Esophagus muscularis mucosa (tissue), 4 donors: ENCODE measurements around the gene SND1. TPM values are rescaled to one million over a fixed set of nuclear protein-coding genes. Genes with fewer than 3 reads are reported as not detected.

ENCODE experiments used
- DNase-seq: peaks from one replicate; pipeline ENCODE4 v3.0.0-alpha.2; 2017; ENCODE audit errors: extremely low spot score
- H3K27ac ChIP-seq, 4 donors: fragments of 200-600 bp; sonication (generic); replicated peaks in 1 of 4; 1 replicate in 3 of 4; 2 replicates in 1 of 4; pipeline ENCODE4 v1.5.1; 2016 to 2019; ENCODE audit warnings: mild to moderate bottlenecking in 1 of 4
- H3K27me3 ChIP-seq, 4 donors: fragments of 200-600 bp; sonication (generic); one replicate each; pipeline versions ENCODE4 v1.5.1 to v1.6.0; 2016 to 2019
- H3K36me3 ChIP-seq, 4 donors: fragments of 200-600 bp; sonication (generic); one replicate each; pipeline ENCODE4 v1.5.1; 2016 to 2019
- H3K4me1 ChIP-seq, 4 donors: fragments of 200-600 bp; sonication (generic); one replicate each; pipeline ENCODE4 v1.5.1; 2016 to 2019
- H3K4me3 ChIP-seq, 4 donors: fragments of 200-600 bp; sonication (generic); 1 replicate in 2 of 4; 2 replicates in 2 of 4; pipeline ENCODE4 v1.5.1; 2016 to 2019; ENCODE audit warnings: mild to moderate bottlenecking in 4 of 4, moderate library complexity in 1 of 4
- H3K9me3 ChIP-seq, 4 donors: fragments of 200-600 bp; sonication (generic); 1 replicate in 3 of 4; 2 replicates in 1 of 4; pipeline ENCODE4 v1.5.1; 2016 to 2019
- EP300 ChIP-seq: sonication (generic); formaldehyde crosslinking; IDR thresholded peaks from one replicate; pipeline ENCODE4 v1.6.1; 2017; ENCODE audit warnings: antibody characterized with exemption
- POLR2A ChIP-seq: fragments of 450-650 bp; IDR thresholded peaks from one replicate; pipeline ENCODE4 v1.6.1; 2017; ENCODE audit warnings: antibody characterized with exemption, moderate library complexity, mild to moderate bottlenecking, low read depth
- POLR2AphosphoS5 ChIP-seq, 2 donors: sonication (generic); formaldehyde crosslinking; IDR thresholded peaks; one replicate each; pipeline ENCODE4 v1.6.1; 2017; ENCODE audit warnings: antibody characterized with exemption in 2 of 2
- WGBS: methylation state at CpG from one replicate; pipeline ENCODE4 v1.1.5; 2018; 5-methylcytosine and 5-hydroxymethylcytosine counted together
- intact Hi-C: fragments of 100-400 bp; cut with DNase I; formaldehyde crosslinking; loops from one replicate; pipeline ENCODE4 v1.15.1; 2023
- total RNA-seq, 4 donors: library from RNA; depleted of rRNA; stranded (reverse); fragments of >200 nt; gene quantifications; one replicate each; pipeline versions ENCODE4 v1.1.0 to v1.2.1, GENCODE V29; 2016
- TF ChIP-seq, protein P1 (sequence below), 3 experiments: fragments of 200-600 bp in 2 of 3; fragments of 450-650 bp in 1 of 3; sonication (generic) in 2 of 3; IDR thresholded peaks; one replicate each; pipeline ENCODE4 v1.5.1; 2017 to 2019; ENCODE audit warnings: antibody characterized with exemption in 3 of 3, mild to moderate bottlenecking in 2 of 3, moderate library complexity in 1 of 3

Gene SND1
- total RNA-seq, 4 donors from 2014 or later = 71.4 to 91.2 (median 81.3) TPM

DNA sequence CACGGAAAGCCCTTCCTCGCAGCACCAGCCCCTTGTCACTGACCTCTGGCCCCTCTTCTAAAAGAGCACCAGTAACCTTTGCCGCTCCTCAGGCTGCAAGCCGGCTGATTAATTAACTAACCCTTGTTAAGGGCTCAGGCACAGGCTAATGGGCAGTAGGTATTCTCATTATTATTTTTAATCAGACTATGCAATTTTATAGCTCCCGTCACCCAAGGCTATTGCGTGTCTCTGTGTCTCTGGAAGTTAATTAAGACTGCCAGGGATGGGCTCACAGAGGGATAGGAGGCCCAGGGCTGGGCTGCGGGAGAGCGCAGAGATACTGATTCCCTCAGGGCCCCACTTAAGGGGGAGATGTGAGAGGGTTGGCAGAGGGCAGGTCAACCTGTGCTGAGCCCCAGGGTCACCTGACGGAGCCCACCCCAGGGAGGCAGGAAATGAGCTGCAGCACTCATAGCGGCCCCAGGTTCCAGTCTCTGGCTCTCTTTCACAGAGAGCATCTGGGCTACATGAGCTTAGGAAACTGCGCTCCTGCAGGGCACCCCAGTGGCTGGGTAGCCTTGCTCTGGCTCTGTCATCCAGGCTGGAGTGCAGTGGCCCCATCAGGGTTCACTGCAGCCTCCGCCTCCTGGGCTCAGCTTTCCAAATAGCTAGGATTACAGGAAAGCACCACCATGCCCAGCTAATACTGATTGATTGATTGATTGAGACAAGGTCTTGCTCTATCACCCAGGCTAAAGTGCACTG lies 471.5 kb downstream of the SND1 start:
- TF ChIP-seq POLR2A (no peak), POLR2AphosphoS5 (IDR thresholded peaks at IDR 0.05) (no peak), EP300 (no peak)
- TF ChIP-seq, protein P1, sequence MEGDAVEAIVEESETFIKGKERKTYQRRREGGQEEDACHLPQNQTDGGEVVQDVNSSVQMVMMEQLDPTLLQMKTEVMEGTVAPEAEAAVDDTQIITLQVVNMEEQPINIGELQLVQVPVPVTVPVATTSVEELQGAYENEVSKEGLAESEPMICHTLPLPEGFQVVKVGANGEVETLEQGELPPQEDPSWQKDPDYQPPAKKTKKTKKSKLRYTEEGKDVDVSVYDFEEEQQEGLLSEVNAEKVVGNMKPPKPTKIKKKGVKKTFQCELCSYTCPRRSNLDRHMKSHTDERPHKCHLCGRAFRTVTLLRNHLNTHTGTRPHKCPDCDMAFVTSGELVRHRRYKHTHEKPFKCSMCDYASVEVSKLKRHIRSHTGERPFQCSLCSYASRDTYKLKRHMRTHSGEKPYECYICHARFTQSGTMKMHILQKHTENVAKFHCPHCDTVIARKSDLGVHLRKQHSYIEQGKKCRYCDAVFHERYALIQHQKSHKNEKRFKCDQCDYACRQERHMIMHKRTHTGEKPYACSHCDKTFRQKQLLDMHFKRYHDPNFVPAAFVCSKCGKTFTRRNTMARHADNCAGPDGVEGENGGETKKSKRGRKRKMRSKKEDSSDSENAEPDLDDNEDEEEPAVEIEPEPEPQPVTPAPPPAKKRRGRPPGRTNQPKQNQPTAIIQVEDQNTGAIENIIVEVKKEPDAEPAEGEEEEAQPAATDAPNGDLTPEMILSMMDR (IDR thresholded peaks at IDR 0.05) = no peak
- H3K36me3 ChIP-seq = no peaks in the 10 kb centered on the region
- H3K4me3 ChIP-seq = no peak overlapping the region
- intact Hi-C loops = no loop called here
- H3K27ac ChIP-seq = no peak overlapping the region
- H3K27me3 ChIP-seq = peaks cover 0 to 30% (median 0%) of the 10 kb centered on the region in 4 donors
- H3K4me1 ChIP-seq = no peaks in the 10 kb centered on the region
- no peaks in the 10 kb centered on the region for H3K9me3 ChIP-seq
- 80% methylated on average over 9 of the region's 12 CpGs for WGBS
- peak; percentile 79 for DNase-seq

DNA sequence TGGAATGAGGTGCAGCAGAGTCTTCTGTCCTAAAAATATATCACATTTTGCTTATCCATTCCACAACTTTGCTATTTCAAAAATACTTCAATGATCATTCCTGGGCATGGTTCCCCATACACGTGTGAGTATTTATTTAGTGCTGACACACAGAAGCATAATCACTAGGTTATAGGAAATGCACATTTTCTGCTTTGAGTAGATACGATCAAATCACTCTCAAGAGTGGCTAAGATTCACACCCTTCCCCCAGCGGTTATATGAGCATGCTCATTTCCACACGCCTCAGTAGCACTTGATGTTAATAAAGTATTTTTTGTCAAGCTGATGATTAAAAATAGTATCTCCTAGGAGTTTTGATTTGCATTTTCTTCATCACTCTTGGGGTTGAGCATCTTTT lies 472.8 kb downstream of the SND1 start:
- intact Hi-C loops = no loop called here
- peaks cover 0 to 33% (median 0%) of the 10 kb centered on the region in 4 donors for H3K27me3 ChIP-seq
- no peak overlapping the region for H3K27ac ChIP-seq
- no peaks in the 10 kb centered on the region for H3K9me3 ChIP-seq
- 49% methylated on average over 4 of the region's 4 CpGs for WGBS
- no peaks in the 10 kb centered on the region for H3K4me1 ChIP-seq
- no peak for TF ChIP-seq POLR2AphosphoS5 (IDR thresholded peaks at IDR 0.05)
- no peak for TF ChIP-seq POLR2A
- TF ChIP-seq EP300 = no peak
- TF ChIP-seq, protein P1 (IDR thresholded peaks at IDR 0.05) = no peak
- peak; percentile 17 for DNase-seq
- H3K36me3 ChIP-seq = no peaks in the 10 kb centered on the region
- H3K4me3 ChIP-seq = no peak overlapping the region

DNA sequence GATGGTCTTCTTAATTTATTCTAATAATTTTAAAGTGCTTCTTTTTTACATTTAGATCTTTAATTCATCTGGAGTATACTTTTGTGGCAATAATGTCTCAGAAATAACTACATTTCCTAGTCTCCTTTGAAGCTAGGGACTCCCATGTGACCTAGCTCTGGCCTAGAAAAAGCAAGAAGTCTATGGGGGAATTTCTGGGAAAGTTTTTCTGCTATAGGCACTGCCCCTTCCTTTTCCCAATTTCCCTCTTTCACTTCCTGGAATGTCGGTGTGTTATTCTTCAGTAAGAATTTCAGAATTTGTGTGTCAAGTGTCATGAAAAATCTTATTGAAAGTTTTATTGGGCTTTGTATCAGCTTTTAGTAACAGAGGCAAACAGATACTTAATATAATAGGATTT lies 473.8 kb downstream of the SND1 start:
- Histone ChIP-seq H3K27me3 (peaks cover 0 to 42% (median 0%) of the 10 kb centered on the region in 4 donors), H3K4me3 (no peak overlapping the region), H3K9me3 (no peaks in the 10 kb centered on the region), H3K4me1 (no peaks in the 10 kb centered on the region), H3K27ac (no peak overlapping the region), H3K36me3 (no peaks in the 10 kb centered on the region)
- intact Hi-C loops = no loop called here
- no peak for DNase-seq
- TF ChIP-seq POLR2A (no peak), EP300 (no peak), POLR2AphosphoS5 (IDR thresholded peaks at IDR 0.05) (no peak)
- TF ChIP-seq, protein P1 (IDR thresholded peaks at IDR 0.05) = no peak
- WGBS = 63% methylated on average over 1 of the region's 1 CpG

DNA sequence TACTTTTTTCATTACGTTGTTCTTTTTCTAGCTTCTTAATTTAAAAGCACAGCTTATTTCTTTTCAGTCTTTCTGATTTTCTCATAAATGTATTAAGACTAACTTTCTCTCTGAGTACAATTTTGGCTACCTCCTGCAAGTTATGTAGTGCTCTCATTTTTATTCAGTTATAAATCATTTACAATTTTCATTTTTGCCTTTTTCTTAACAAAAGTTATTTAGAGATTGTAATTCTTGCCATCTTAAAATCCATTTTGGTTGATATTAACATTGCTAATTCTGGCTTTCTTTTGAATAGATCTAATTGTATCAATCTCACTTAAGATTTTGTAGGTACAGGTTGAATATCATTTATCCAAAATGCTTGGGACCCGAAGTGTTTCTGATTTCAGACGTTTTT lies 476.4 kb downstream of the SND1 start:
- no peak overlapping the region for H3K4me3 ChIP-seq
- DNase-seq = no peak
- no peaks in the 10 kb centered on the region for H3K4me1 ChIP-seq
- H3K36me3 ChIP-seq = no peaks in the 10 kb centered on the region
- H3K9me3 ChIP-seq = no peaks in the 10 kb centered on the region
- no peak overlapping the region for H3K27ac ChIP-seq
- H3K27me3 ChIP-seq = peaks cover 0 to 39% (median 0%) of the 10 kb centered on the region in 4 donors
- intact Hi-C loops = no loop called here
- no peak for TF ChIP-seq POLR2A
- no peak for TF ChIP-seq POLR2AphosphoS5 (IDR thresholded peaks at IDR 0.05)
- no peak for TF ChIP-seq EP300
- TF ChIP-seq, protein P1 (IDR thresholded peaks at IDR 0.05) = no peak
- WGBS = 75% methylated on average over 3 of the region's 3 CpGs
